DMS153 treated with DMSO at 0.1 percent for 48 hours (cell line): ENCODE measurements around the gene OSBPL6.
A peak's percentile ranks its signal among the peaks of the same experiment; 100 is the strongest.
"Not testable (repeated sequence)": the region's sequence is repeated elsewhere in the genome, so short reads cannot be mapped to it uniquely, and the experiment has no call there.

Experiments used
- DNase-seq: peaks from one replicate; lab custom pipeline; 2025; ENCODE audit not compliant: unreplicated experiment; lab: John Stamatoyannopoulos, UW

OSBPL6 gene

DNA sequence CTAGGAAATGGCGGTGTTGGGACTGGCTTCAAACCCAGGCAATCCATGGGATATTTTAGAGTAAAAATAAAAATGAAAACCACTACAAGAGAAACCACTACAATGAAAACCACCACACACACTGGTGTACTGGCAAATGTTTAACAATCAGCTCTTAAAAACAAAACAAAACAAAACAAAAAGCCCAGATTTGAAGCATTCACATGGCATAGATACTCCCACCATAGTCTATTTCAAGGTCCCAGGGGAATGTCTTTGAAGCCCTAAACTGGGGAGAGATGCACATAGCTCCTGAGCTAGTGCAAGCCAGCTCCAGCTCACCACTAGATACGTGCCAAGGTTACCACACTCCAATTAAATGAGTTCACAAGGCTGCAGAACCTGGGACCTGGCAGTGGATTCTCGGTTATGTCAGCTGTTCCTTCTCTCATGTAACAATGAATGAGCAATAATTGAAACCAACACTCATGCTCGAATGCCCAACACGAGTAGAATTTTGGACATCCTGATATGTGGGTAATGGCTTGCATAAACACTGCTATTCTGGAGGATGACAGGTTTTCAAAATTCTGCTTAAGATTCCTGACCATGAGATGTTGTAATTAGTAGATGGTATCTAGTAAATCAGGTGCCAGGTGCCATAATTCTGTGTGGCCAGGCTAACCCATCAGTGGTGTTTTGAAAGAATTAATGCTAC, 102.2 kb downstream of the OSBPL6 start:
- no peak for DNase-seq

DNA sequence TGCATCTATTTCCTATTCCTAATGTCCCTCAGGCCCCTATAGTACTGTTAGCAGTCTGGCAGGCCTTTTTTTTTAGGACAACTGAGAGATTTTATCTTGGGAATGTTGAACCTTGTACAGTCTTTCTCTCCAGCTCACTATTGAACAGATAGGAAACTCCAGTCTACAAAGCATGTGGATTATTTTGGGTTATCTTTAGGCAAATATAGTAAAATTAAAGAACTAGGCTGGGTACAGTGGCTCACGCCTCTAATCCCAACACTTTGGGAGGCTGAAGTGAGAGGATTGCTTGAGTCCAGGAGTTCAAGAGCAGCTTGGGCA, 102.7 kb downstream of the OSBPL6 start:
- DNase-seq = no peak

DNA sequence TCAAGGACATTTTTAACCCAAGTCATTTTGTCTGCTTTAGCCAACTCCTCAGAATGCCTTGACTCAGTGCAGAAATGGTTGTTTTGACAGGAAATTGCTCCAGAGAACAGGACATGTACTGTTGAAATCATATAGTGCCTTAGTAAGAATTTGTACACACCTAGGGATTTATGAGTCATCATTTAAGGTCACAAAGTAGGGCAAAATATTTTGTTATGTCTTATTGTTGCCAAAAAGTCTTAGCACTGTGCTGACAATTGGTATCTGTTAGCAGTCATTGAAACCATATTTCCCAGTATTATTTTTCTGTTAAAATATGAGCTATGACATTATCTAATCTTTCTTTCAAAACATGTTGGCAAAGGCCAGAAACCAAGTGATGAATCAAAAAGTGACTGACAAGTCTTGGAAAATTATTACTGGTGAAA, 104.5 kb downstream of the OSBPL6 start:
- no peak for DNase-seq

DNA sequence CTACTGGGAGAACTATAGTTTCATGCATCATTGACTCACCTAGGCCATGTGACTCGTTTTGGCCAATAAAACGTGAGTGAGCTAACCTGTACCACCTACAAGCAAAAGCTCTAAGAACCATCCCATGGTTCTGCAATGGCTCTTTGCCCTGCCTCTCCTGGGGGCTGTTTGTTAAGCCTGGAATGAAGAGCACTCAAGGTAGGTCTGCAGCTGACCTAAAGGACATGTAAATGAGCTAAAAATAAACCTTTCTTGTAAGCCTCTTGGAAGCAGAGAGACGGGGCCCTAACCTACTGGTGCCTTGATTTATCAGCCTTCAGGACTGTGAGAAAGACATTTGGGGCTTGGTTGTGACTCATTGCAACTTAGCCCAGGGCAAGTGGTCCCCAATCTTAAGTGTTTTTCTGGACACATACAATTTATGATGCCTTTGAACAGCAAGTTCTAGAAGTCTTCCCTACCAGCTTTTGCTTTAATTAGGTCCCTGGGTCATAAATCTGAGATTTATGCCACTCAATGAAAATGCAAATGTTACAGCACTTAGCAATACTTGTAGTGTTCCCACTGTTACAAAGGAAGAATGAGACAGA, 107.4 kb downstream of the OSBPL6 start:
- DNase-seq = no peak

DNA sequence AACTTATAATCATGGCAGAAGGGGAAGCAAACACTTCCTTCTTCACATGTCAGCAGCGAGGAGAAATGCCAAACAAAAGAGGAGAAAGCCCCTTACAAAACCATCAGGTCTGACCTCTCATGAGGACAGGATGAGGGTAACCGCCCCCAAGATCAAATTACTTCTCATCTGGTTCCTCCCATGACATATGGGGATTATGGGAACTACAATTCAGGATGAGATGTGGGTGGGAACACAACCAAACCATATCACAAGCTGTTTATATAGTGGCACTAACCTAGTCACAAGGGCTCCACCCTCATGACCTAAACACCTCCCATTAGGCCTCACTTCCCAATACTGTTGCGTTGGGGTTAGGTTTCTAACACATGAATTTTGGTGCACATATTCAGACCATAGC, 110.0 kb downstream of the OSBPL6 start:
- DNase-seq = no peak

DNA sequence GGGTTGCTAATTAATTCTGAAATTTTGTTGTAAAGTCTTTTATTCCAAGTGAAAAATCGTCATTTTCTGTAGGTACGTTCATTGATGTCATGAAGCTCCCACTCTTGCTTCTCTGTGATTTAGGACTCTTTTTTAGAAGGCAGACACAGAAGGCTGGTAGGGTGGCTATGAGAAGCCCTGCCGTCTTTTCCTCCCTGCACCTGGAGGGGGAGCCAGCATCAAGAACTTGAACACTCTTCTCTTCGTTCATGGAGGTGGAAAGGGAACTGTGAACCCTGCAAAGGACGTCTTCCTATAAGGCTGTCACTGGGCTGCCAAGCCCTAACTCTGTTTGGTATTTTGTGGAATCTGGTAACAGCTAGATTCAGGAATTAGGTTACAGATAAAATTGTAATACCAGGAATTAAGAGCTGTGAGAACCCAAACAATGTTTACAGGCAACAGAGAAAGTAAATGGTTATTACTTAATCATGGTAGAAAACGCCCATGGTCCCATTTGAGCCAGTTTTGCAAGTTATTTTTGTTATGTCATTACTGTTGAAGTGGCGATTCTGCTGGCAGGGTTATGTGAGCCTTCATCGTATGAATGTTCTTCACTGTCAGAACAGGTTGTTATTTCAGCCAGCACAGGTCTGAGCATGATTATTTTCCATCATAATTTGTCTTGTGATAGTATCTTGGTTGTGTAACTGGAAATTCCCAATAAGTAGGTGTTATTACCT, 112.2 kb downstream of the OSBPL6 start:
- peak; percentile 71 for DNase-seq

DNA sequence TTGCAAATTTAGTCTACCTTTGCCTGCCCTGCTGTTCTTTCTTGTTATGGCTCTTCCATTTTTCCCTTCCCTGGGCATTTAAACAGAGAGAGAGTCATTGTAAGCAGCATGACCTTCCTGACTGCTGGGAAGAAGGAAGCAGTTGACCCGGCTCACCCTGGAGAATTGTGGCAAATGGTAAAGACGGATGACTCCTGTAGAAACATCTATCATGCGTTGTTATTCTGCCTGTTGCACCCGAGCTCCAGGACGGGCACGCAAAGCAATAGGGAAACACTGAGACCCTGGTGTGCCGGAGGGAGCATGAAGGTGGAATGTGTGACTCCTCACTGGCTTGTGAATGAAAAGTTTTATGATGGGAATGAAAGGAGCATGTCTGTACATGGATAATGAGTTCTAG, 113.3 kb downstream of the OSBPL6 start:
- DNase-seq = no peak

DNA sequence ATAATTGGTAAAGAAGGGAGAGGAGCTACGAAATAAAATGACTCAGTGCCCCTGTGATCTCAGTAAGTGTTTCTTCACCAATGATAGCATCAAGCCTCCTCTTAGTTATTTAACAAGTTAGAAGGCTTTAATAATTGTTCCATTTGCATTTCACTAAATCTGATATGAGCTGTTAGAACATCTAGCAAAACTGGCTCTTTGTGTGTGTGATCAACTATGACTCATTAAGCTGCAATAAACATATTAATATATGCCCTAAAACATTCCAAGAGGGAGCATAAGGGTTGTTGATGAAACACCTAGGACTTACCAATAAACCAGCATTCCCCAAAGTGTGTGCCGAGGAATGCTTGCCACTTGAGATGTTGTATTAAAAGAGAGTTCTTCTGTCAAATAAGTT, 115.2 kb downstream of the OSBPL6 start:
- DNase-seq = no peak

DNA sequence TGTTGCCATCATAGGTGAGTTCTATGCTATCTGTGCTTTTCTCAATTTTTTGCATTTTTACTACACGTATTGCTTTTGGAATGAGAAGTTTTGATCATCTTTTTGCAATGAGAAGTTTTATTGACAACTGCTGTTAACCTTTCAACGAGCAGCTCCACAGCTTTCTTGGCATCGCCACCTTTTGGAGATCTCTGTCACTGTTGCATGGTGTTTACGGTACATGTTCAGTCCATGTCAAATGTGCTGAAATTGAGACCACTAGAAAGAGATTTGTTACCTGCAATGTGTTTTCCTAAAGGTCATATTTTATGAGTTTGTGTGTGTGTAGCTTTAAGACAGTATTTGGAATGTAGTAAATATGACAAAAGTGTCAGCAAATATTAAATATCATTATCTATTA, 120.8 kb downstream of the OSBPL6 start:
- no peak for DNase-seq

DNA sequence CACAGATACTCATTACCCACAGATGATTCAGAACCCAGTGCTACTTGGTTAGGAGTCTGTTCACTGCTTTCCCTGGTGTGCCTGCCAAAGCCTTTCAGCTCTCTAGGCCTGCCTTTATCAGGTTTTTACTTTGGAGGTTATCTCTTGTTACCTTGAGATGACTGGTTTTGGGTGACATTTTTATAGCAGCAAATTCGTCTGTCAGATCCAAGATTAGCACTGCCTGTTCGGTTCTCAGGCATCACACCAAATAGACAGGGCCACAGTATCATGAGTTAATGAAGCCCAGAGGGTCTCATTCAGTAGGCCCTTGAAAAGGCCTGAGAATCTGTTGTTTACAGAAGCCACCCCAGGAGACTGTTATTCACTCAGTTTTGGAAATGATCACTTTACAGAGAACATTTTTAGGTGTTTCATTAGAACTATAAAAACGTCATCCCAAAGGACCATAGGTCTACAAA, 121.2 kb downstream of the OSBPL6 start:
- no peak for DNase-seq

DNA sequence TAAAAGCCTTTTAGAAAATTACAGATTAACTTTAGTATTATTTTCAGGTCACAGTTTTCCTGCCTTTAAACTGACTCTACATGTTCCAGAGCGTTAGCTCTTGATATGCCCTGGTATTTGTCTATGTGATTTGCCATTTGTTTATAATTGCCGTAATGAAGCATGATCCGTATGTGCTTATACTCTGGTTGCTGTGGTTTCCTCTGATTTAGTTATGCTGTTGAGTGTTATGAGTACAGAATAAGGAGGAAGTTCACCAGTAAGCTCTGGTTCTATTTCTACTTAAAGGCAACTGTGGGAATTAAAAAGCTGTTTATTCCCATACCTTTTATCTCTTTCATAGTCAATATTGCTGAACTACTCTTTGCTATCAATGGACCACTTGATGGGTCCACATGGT, 123.5 kb downstream of the OSBPL6 start:
- peak; percentile 55 for DNase-seq

DNA sequence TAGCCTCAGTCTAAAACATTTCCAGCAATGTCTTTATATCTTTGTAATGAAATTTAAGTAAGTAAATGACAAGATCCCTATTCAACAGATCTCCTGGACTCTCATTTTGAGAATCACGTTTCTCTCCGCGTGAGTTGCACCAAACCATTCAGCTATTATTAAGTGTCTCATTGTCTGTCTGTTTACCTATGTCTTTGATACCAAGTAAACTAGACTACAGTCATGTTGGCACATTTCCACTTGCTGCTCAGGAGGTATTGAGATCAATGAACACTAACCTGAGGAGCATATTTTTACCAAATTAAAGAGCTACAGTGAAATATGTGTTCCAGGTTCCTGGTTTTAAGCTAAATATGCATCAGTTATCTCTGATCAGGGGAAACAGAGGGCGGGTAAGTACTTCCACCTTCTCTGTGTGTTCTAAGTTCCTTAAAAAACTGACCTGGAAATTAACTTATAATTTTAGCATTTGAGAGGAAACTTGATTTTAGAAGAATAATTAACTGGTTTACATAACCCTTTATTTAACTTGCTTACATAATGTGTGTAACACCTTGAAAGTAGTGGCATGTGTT, 125.8 kb downstream of the OSBPL6 start:
- peak; percentile 52 for DNase-seq

DNA sequence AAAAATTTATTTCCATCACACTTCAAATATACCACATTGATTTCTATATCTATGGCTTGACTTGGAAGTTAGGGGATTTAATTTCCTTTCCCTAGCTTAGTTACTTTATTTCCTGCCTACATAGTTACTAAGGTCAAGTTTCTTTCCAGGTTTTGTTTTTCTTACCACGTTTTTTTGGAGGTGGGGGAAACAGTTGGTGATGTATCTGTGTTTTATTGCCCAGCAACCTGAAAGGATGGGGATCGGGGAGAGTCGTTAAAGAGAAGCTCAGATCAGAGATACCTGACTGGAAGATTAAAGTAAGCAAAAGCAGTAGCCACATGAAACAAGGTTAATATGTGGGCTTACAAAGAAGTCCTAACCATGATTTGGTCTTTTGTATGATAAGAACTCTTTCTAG, 127.8 kb downstream of the OSBPL6 start:
- DNase-seq = no peak

DNA sequence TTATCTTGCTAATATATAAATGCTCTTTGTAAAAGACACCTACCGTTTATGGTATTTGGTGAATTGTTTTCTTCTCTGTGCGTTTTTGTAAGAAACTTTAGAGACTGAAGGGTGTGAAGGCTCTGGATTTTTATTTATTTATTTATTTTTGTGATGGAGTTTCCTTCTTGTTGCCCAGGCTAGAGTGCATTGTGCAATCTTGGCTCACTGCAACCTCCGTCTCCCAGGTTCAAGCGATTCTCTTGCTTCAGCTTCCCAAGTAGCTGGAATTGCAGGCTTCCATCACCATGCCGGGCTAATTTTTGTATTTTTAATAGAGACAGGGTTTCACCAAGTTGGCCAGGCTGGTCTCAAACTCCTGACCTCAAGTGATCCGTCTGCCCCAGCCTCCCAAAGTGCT, 129.0 kb downstream of the OSBPL6 start:
- not testable (repeated sequence) for DNase-seq

DNA sequence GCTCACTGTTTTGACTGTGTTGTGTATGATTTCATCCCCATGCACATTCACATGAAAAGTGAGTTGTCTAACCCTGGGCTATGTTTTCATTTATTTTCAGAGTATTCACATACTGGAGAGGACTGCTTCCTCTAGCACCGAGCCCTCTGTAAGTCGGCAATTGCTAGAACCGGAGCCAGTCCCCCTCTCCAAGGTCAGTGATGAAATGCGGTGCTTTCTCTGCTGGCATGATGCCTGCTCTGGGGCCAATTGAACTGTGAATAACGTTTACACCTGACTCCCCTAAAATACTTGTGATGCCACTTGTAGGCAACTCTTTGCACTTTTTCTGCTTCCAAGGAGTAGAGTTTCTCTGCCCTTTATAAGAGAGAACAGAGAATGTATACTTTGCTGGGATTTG, 129.8 kb downstream of the OSBPL6 start:
- DNase-seq = no peak

DNA sequence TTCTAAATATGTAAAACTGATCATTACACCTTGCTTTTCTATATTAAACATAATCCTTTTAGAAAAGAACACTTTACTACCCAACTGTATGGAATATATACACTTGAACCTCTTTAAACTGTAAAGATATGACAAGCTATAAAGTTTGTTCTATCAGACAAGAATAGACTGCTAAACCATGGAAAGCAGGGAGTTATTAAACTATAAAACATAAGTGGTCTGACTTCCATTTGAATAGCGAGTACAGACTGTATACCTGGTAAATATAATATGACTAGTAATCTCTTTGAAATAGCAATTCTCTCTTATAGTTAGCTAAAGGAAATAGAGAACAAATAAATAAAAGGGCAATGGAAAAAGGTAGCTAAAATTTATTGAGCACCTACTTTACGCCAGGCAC, 131.0 kb downstream of the OSBPL6 start:
- no peak for DNase-seq

DNA sequence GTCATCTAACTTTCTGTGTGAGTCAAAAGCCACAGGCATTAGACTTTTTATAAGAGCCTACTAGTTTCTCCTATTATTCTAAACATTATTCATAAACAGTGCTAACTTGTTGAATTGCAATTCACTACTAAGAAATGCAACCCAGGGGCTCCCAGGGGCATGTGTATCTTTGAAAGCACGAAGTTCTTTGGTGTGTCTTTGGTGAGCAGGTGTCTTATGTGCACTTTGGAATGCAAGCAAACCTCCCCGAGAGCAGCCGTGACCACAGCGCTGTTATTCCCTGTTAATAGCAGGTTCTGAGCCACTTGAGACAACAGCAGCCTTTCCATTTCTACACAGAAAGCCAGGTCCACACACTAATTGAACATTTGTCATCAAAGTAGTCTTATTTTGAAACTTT, 133.2 kb downstream of the OSBPL6 start:
- no peak for DNase-seq

DNA sequence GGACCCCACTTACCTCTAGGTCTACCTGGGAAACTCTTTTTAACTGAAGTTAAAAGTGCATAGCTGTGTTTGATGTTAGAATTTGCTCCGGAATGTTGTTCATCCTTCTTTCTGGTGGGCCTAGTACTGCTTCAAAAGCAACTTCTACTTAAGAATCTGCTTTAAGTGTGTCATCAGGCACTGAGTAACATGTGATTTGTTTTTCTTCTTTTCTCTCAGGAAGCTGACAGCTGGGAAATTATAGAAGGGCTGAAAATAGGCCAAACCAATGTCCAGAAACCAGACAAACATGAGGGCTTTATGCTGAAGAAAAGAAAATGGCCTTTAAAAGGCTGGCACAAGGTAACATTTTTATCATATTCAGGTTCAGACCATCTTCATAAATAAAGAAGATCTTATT, 133.7 kb downstream of the OSBPL6 start:
- DNase-seq = no peak

DNA sequence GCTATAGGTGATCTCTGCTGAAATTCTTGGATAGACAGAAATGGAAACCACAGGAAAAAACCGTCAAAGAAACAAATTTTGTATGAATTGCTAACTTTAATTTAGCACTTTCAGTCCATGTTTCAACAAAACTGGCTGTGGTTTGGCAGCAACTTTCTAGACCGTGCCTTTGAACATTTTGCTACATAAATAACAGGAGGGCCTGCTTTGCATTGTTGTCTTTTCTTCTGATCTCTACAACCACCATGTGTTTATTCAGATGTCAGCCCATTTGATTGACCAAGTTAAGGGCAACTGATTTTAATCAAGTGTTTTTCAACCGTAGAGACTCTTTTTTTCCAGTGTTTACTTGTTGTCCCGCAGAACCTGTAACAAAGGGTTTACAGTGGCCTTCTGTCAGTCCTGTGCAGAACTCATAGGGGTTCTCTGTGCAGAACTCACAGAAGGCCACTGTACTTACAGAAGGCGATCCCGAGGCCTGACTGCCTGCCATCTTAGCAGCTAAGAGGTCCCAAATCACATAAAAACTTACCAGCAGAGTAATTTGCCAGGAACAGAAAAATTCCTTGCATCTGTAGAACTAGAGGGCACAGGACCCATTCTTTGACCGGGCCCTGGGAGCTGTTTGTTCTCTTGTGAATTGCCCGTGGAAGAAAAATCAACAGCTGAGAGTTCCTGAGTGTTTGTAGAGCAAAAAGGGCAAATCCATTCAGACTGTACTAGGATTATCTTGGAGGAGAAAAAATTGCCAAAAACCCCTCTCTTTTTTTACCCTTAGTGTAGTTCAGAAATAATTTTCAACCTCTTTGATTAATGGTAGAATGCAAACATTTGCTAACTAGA, 136.1 kb downstream of the OSBPL6 start:
- DNase-seq = no peak

DNA sequence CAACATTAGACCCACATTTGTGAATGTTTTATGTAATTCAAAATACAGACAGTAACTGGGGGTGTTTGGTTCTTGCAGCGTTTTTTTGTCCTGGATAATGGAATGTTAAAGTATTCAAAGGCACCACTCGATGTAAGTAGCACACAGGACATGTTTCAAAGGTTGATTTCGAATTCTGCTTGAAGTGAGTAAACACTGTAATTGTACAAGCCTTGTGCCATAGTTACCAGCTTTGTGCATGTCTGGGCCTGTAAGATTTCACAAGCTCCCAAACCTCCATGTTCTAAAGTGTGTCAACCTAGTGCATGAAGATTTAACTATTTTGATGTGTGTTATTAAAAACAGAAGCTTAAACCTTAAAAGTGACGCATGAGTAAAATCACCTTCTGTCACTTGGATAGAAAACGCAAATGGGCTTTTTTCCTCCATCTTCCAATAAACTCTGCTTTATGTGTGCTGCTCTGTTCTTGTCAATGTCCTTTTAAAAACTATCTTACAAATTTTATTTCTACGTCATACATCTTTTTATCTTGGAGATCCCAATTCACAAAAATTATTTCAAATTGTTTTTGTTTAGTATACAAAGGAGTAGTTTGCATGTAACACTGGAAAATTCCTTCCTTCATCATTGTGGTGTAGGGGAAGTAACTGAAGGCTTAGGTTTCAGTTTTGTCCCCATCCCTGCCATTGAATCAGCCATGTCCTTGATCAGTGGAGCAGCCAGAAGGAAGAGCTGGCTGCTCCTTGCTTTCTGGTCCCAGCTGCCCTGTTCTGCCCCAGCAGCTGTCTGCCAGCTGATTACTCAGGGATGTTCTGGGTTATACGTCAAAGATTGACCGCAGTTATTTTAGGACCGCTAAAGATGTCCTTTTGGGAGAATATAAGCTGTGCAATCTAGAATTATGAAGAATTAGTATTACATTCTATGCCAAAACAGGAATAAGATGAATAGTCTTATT, 137.4 kb downstream of the OSBPL6 start:
- DNase-seq = peak; percentile 35
